ENCODE data around the gene ZC3H18.

The ZC3H18 gene

GRCh38 chr16:88627531-88628411 lies 57.6 kb downstream of the ZC3H18 start:
- DNase-seq, result no peak

DNA sequence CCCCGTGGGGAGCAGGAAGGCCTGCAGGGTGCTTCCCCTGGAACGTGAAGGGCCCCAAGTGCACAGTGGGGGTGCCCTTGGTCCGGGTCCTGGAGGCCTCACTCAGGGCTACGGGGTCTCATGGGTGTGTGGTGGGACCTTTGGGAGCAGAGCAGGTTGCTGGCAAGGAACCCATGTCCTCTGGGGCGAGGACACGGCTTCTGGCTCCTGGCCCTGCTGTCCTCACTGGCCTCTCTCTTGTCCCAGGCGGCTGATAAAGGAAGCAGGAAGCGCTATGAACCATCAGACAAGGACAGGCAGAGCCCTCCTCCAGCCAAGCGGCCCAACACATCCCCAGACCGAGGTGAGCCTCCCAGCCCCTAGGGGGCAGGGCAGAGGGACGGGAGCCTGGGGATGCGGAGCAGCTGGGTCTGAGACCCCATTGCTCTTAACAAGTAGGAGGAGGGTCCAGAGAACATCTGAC lies 58.3 kb downstream of the ZC3H18 start:
- no peak for DNase-seq

GRCh38 chr16:88629835-88630234 lies 59.6 kb downstream of the ZC3H18 start:
- no peak for DNase-seq

- DNase-seq, result no peak
Observed at GRCh38 chr16:88630433-88630832, 60.2 kb downstream of the ZC3H18 start.

GRCh38 chr16:88630941-88631340 lies 60.7 kb downstream of the ZC3H18 start:
- no peak for DNase-seq

GRCh38 chr16:88631384-88631783 lies 61.2 kb downstream of the ZC3H18 start:
- no peak for DNase-seq

DNA sequence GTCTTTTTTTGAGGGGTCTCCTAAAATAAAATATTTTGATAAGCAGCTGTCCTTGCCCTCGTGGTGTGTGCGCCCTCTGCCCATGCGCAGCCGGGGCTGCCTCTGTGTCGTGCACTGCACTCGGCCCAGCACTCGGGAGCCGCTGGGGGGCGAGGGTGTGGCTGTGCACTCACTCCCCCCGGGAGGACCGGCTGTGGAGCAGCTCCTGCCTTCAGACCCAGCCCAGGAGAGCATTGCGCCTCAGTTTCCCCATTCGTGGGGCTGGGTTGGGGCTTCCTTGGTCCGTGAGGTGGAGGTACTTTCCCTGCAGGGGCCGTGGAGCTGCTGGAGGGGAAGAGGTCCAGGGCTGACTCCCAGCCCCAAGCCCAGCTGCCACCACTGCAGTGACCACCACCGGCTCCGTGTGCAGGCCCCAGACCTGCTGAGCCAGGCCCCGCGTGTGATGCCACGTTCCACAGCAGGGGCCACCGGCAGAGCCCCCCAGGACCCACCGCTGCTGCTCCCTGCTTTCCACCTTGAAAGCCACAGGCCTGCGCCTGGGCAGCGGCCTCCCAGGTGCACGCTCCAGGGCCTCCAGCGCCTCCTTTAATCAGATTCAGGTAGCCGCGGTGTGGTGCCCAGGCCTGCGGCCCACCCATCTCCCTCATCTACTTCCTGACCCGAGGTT lies 61.9 kb downstream of the ZC3H18 start:
- no peak for DNase-seq

GRCh38 chr16:88632587-88632930 lies 62.4 kb downstream of the ZC3H18 start:
- DNase-seq, result no peak

- no peak for DNase-seq
Observed at GRCh38 chr16:88633684-88634140, 63.5 kb downstream of the ZC3H18 start.

- no peak for DNase-seq
Observed at GRCh38 chr16:88634141-88634993, 64.2 kb downstream of the ZC3H18 start.

- no peak for DNase-seq
Observed at GRCh38 chr16:88634994-88635670, 64.9 kb downstream of the ZC3H18 start.

GRCh38 chr16:88635671-88636319 lies 65.6 kb downstream of the ZC3H18 start:
- DNase-seq, result no peak

DNA sequence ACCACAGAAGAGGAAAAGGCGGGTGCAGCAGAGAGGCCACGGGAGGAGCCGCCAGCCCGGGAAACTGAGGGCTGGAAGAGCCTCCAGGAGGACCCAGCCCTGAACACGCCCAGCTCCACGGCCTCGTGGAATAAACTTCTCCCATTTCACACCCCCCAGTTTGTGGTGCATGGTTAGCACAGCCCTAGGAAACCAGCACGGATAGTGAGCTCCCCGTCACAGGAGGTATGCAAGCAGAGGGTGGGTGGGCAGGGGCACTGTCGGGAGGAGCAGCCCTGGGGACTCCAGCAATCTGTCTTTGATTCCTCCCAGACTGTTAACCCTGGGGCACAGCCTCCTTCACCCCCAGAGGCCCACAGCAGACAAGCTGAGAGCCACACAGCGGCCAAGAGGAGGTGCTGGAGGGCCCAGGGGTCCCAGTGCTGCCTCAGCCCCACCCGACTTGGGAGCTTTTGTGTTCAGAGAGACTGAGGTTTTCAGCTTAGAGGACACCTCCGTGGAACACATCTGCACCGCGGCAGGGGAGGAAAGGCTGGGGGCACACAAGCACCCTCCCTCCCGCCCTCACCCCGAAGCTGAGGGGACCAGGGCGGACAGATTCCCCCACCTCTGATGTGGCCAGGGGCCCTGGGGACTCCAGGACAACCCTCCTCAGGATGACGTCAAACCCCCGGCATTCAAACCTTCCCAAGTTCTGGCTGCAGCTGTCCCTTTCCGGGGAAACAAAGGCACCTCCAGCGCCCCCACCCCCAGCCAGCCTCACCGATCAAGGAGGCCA lies 66.5 kb downstream of the ZC3H18 start:
- DNase-seq, result no peak

- no peak for DNase-seq
Observed at GRCh38 chr16:88638323-88639230, 68.4 kb downstream of the ZC3H18 start, which contains the start of gene IL17C. IL17C (plus strand) TSS chr16:88638572; CDS start chr16:88638642, 70 bp downstream.

DNA sequence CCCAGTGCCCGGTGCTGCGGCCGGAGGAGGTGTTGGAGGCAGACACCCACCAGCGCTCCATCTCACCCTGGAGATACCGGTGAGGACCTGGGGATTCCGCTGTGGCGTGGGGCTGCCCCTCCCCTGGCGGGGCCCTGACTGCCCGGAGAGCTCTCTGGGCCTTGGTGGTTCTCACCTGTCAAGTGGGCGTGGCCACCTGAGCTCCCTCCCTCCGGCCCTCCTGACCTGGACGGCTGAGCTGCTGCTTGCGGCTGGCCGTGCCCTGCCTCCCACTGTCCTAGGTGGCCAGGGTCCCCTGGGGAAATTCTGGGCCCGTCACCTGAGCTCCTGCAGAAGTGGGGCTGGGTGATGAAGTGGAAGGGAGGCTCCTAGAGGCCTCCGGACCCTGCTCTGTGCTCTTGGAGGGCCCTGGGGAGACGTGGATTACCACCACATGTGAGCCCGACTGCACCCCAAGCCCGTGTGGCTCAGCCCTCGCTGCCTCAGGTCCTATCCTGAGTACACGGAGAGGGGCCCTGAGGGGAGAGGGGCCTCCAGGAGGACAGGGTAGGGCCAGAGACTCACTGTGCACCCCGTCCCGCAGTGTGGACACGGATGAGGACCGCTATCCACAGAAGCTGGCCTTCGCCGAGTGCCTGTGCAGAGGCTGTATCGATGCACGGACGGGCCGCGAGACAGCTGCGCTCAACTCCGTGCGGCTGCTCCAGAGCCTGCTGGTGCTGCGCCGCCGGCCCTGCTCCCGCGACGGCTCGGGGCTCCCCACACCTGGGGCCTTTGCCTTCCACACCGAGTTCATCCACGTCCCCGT lies 69.2 kb downstream of the ZC3H18 start:
- no peak for DNase-seq

GRCh38 chr16:88640039-88640495 lies 69.9 kb downstream of the ZC3H18 start:
- no peak for DNase-seq

DNA sequence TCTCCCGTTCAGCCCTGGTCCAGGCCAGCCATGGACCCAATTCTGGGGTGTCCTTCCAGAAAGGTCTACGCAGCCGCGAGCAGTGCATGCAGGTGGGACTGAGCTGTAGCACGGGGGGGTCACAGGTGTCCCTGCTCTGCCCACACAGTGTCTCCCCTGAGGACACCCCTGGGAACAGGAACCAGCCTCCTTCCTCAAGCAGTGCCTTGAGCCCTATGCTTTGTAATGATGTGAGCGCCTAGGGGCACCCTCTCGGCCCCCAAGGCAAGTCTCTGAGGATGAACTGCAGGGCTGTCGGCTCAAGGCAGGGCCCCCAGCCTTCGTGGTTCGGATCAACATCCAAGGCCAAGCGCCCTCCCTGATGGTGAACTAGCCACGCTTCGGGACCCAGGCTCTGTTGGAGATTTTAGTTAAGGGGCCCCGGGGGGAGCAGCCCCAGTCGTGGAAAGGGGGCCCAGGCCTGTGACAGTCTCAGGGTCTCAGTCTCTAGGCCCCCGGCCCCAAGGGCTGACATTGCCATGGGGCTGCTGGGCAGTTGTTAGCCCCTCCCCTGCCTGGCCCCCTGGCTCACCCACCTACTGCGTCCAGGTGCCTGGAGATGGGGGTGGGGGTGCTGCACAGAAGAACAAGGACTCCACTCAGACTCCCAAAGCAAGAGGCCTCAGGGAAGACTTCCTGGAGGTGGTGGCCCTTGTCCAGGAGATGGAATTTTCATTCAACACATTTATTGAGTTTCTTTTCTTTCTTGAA lies 70.5 kb downstream of the ZC3H18 start:
- DNase-seq, result no peak
